ENCODE measurements around the gene RFX3. TPM values are rescaled to one million over a fixed set of nuclear protein-coding genes. Genes with fewer than 3 reads are reported as not detected.

Gene RFX3
- total and polyA plus RNA-seq, 2 donors (not counting 3 experiments of a cell fraction or from before 2014, with no cell fraction given), result 4.8 to 10.5 TPM

DNA sequence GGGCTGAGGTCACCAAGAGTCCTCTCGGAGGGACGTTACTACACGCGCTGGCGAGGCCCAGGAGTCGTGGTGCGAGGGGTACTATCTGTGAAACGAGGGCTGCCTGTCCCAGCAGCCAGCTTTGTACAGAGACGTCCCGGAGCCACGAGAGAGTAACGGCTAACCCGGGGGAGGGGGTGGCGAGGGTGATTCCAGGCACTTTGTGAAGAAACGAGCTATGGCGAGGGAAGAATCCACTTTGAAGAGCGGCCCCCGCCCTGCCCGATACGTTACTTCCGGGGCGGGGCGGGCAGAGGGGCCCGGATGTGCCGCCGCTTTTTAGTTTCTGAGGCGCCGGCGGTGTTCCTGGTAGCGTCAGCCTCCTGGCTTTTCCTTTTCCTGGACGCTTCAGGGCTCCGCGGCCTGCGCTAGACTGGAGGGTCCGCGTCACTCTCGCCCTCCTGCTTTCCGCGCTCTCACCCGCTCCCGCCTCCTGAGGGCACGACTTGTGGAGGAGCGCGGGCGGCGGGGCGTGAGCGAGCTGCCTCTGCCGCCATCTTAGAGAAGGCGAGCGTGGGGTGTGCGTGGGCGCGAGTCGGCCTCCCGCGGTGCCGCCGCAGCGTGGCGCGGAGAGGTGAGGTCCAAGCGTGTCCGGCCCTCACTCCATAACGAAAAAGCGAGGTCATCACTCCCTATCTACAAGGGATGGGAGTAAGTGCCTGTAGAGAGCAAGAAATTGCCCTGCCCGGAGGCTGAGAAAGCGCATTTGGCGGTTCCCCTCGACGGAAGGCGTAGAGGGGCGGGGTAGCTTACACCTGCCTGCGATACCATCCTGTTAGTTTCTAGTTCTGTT is 580 bp upstream of the RFX3 start:
- TSS peak; percentile 68 for BruUV-seq (replicated peaks)
- ChIA-PET POLR2A (interaction anchor here (0.6 to 2.2 kb wide), 3 partner anchors 48 to 899 kb away, joined by 3 to 12 read pairs (median 3); no protein-coding TSS in a partner anchor), CTCF (interaction anchor here (1.1 to 2.6 kb wide), 10 partner anchors 10 to 285 kb away, joined by 3 to 15 read pairs (median 5); no protein-coding TSS in a partner anchor)
- dilution Hi-C loops (cut with MboI; ENCODE audit: extremely low pct_ligation_motif_present, low sequenced_read_pairs), result no loop called here
- Histone ChIP-seq H3K27ac (ENCODE audit: insufficient read depth, low read depth, low read length) (peak overlapping the region; percentile 98), H3K4me2 (ENCODE audit: insufficient read depth, low read length) (peak overlapping the region; percentile 82), H2AFZ (ENCODE audit: low read depth, low read length) (peak overlapping the region; percentile 80), H3K36me3 (ENCODE audit: control insufficient read depth in 2 of 2, extremely low read depth in 1 of 2, insufficient read depth in 2 of 2, low read length in 2 of 2) (no peaks in the 10 kb centered on the region), H3K4me3 (replicated peaks in 1 of 3; ENCODE audit: insufficient read depth in 1 of 3, low read depth in 1 of 3, low read length in 3 of 3) (peak overlapping the region; percentile 38 to 79 (median 79)), H3K27me3 (ENCODE audit: control insufficient read depth in 2 of 2, insufficient read depth in 2 of 2, low read length in 2 of 2) (no peaks in the 10 kb centered on the region), H3K9me1 (replicated peaks; ENCODE audit: control insufficient read depth, extremely low read depth, insufficient read depth, low read length) (no peaks in the 10 kb centered on the region), H3K9ac (replicated peaks; ENCODE audit: extremely low read depth, insufficient read depth, low read length) (peak overlapping the region; percentile 100), H3K9me3 (replicated peaks; ENCODE audit: control insufficient read depth, insufficient read depth, low read length) (no peaks in the 10 kb centered on the region), H3K4me1 (ENCODE audit: control insufficient read depth, extremely low read depth, insufficient read depth, low read length) (peaks cover 16% of the 10 kb centered on the region), H3K79me2 (ENCODE audit: control insufficient read depth, insufficient read depth, low read length) (peaks cover 8% of the 10 kb centered on the region), H4K20me1 (replicated peaks; ENCODE audit: control insufficient read depth, extremely low read depth, insufficient read depth, low read length) (no peaks in the 10 kb centered on the region)
- DNase-seq (ENCODE audit: low read depth, low spot score) (peak; percentile 87), FAIRE-seq (peak; percentile 70)
- intact Hi-C loops (cut with micrococcal nuclease), result loop anchor here (1.0 to 10.0 kb wide), 8 partner anchors 29 to 1148 kb away; partner anchors contain the start of gene CDC37L1
- TF ChIP-seq POLR2AphosphoS5 (IDR thresholded peaks at IDR 0.05; ENCODE audit: insufficient read depth, low read depth, low read length), result peak; percentile 96
- TF ChIP-seq JUN (IDR thresholded peaks at IDR 0.05; ENCODE audit: borderline replicate concordance, insufficient read depth, insufficient read length, low read depth), result no peak
- no peak for TF ChIP-seq EZH2 (IDR thresholded peaks at IDR 0.05; ENCODE audit: borderline replicate concordance, low read depth, low read length, severe bottlenecking)
- no peak for TF ChIP-seq FOS (IDR thresholded peaks at IDR 0.05; ENCODE audit: borderline replicate concordance, insufficient read depth, low read length)
- TF ChIP-seq, protein P1, sequence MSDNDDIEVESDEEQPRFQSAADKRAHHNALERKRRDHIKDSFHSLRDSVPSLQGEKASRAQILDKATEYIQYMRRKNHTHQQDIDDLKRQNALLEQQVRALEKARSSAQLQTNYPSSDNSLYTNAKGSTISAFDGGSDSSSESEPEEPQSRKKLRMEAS (IDR thresholded peaks at IDR 0.05; ENCODE audit: insufficient read depth, insufficient read length), result peak; percentile 4
- TF ChIP-seq POLR2A (IDR thresholded peaks at IDR 0.05; ENCODE audit: low read depth, low read length), result peak; percentile 96
- TF ChIP-seq, protein P2, sequence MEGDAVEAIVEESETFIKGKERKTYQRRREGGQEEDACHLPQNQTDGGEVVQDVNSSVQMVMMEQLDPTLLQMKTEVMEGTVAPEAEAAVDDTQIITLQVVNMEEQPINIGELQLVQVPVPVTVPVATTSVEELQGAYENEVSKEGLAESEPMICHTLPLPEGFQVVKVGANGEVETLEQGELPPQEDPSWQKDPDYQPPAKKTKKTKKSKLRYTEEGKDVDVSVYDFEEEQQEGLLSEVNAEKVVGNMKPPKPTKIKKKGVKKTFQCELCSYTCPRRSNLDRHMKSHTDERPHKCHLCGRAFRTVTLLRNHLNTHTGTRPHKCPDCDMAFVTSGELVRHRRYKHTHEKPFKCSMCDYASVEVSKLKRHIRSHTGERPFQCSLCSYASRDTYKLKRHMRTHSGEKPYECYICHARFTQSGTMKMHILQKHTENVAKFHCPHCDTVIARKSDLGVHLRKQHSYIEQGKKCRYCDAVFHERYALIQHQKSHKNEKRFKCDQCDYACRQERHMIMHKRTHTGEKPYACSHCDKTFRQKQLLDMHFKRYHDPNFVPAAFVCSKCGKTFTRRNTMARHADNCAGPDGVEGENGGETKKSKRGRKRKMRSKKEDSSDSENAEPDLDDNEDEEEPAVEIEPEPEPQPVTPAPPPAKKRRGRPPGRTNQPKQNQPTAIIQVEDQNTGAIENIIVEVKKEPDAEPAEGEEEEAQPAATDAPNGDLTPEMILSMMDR (IDR thresholded peaks at IDR 0.05; ENCODE audit: extremely low read depth in 1 of 2, insufficient read depth in 1 of 2, low read depth in 1 of 2, low read length in 2 of 2), result no peak
- peak; percentile 24 for TF ChIP-seq MYC (IDR thresholded peaks at IDR 0.05; ENCODE audit: low read depth, low read length)
